HG02610 (cell line): ENCODE results near the gene KIAA1614.

ENCODE experiments used
- ATAC-seq: cut with Tn5 transposase; IDR thresholded peaks from one replicate; pipeline ENCODE4 v1.9.1; 2021; ENCODE audit warnings: mild to moderate bottlenecking, moderate library complexity; ENCODE audit not compliant: unreplicated experiment

KIAA1614 gene

GRCh38 chr1:180939073-180939710 lies 26.5 kb downstream of the KIAA1614 start:
- ATAC-seq: no peak

GRCh38 chr1:180939711-180940103 lies 27.0 kb downstream of the KIAA1614 start:
- no peak for ATAC-seq

GRCh38 chr1:180940445-180940844 lies 27.7 kb downstream of the KIAA1614 start:
- no peak for ATAC-seq

DNA sequence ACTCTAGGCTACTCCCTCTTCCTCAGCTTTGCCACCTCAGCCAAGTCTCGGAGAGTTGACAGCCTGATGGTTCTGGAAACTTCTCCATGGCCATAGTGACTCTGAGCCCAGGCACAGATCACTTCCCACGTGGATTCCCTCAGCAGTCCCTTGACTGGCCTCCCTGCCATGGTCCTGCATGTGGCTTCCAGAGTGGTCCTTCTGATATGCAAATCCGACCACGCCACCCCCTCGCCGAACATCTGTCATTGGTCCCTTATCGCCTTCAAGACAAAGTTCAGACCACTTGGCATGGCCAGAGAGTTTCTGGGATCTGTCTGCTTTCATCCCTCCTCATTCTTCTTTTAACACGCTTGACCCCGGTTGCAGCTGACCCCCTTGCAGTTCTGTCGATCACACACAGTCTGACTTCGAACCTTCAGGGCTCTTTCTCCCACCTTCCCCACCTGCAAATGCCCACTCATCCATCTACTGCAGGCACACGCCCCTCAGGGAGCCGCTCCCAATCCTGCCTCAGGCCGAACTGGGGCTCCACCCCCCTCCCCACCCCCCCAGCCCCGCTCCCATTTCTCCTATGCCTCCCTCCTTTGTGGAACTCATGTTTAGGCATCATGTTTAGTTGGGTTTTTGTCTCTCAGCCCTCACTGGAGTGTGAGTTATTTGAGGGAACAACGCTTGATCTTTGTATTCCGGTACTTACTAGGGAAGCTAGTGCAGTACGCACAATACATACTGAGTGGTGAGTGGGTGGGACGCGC lies 29.0 kb downstream of the KIAA1614 start:
- no peak for ATAC-seq

DNA sequence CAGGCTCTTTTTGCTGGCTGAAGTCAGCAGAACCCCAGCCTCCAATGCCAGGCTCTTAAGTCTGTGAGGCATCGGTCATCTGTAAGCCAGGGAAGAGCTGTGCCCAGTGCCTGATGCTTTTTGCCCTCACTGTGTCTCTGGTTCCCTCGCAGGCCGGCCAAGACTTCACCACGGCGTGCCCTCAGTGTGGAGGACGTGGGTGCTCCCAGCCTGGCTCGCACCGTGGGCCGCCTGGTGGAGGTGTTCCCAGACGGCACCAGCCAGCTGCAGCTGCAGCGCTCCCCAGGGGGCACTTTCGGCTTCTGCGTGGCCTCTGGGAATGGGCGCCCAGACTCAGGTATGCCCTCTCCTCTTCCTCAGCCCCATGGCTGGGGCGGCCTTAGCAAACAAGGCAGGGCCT lies 32.5 kb downstream of the KIAA1614 start:
- no peak for ATAC-seq

DNA sequence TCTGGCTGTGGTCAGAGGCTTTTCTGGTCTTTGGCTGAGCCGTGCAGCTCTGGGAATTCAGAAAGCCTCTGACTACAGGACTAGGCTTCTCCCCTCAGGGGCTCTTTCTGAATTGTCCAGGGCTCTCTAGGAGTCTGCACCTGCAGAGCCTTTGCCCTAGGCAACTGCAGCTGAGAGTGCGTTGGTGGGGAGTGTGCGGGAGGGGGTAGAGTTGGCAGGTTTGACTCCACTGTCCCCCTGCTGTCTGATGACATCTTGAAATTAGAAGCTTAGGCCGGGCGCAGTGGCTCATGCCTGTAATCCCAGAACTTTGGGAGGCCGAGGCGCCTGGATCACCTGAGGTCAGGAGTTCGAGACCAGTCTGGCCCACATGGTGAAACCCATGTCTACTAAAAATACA lies 32.9 kb downstream of the KIAA1614 start:
- ATAC-seq: no peak

GRCh38 chr1:180946056-180946455 lies 33.4 kb downstream of the KIAA1614 start:
- ATAC-seq: no peak

- ATAC-seq: no peak
These were observed 34.1 kb downstream of the KIAA1614 start for GRCh38 chr1:180946541-180947498.

DNA sequence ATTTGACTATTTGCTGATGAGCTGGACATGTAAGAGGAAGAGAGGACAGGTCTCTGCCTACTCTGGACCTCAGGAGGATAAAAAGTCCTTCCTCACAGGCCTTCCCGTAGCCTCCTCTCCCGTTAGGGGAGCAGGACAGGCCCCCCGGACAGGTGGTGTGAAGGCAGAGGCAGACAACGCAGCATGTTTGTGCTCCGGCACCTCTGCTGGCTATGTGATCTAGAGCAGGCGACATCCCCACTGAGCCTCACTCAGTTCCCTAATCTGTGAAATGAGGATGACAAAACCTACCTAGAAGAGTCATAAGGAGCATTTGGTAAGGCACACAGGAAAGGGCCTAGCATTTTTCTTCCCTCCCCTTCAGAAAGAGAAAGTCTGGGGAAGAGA lies 34.8 kb downstream of the KIAA1614 start:
- ATAC-seq: no peak

DNA sequence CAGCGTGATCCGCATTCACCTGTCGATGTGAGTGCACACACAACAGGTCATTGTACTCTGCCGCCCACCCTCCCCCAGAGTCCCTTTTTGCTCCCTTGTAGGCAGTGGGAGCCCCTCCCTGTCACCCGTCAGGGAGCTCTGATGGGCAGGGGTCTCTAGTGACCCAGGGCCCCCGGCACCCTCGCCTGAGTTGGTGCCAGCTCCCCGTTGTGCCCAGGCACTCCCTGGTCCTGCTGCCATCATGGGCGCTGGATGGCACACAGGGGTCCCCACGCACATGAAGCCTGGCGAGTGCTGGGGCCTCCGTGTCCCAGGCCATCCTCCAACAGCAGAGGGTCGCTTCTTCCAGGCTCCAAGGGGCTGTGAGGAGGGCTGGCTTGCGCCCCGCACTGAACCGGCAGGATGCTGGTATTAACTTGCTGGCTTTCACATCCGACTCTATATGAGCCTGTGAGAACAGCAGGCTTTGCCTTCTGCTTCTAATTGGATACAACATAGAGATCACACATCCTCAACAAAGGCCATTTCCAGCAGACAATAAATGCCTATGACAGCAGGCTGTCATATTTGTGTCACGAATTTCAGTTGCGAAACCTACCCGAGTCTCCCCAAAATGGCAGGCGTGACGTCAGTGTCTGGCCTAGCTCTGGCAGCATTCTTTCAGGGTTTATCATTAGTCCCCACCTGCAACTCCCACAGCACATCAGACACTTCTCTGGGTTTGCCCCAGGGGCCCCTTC lies 35.4 kb downstream of the KIAA1614 start:
- no peak for ATAC-seq

DNA sequence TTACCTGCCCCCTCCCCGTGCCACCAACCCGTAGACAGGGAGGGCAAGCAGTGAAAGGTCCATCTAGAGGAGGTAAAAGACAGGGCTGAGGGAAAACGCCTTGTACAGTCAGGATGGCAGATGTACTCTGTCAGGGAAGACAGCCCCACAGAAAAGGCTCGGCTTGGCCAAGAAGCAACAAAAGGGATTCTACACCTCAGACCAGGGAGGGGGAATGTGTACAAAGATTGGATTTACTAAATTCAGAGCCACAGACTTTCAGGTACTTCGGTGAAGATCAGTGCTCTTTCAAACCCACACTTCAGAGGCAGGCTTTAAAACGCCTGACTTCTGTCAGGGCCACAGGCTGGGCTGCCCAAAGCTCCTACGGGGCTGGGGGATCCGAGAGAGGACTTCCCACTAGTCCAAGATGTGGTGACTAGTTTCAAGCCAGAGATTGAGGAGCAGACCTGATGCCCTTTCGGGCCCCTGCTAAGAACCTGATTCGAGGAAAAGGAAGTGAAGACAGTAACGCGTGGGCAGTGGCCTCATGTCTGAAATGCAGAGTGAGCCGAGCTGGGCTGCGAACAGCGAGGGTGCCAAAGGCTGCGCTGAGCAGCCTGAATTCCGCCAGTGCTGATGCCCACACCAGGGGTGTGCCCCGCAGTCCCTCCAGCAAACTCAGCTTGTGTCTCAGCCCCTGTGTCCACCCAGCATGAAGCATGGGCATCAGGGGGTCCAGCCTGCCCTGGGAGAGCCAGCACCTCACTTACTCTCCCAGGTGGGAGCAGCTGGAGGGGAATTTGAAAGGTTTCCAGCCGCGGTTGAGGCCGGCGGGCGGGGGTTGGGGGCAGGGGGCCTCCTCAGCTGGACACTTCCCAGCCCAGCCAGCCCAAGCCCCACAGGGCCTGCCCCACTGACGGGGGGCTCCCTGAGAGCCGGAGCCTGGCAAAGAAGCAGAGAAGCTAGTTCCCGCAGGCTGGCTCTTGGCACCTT lies 36.2 kb downstream of the KIAA1614 start:
- ATAC-seq: no peak

- ATAC-seq: no peak
These were observed 36.9 kb downstream of the KIAA1614 start for GRCh38 chr1:180949616-180950000.

- no peak for ATAC-seq
These were observed 37.6 kb downstream of the KIAA1614 start for GRCh38 chr1:180950321-180950720.

DNA sequence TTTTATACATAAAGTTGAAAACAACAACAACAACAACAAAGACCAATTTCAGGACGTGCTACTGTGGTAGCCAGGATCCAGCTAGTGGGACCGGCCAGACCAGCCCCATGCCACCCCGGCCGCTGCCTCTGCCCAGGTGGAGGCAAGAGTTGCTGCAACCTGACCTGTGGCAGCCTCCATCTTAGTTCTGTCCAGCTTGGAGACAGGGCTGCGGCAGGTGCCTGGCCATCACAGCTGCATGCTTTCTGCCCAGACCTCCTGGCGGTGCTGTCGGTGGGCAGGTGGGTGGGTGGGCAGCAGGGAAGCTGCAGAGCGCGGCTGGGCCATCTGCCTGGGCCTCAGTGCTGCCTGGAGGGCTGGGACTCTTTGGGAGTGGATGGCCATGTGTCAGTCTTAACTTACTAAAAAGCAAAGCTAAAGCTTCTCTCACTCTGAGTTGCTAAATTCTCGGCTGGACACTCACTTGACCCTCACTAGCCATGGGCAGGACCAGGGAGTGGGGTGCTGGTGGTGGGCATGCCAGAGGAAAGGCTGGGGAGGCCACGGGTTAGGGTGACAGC lies 38.6 kb downstream of the KIAA1614 start:
- no peak for ATAC-seq

GRCh38 chr1:180951836-180952656 lies 39.3 kb downstream of the KIAA1614 start:
- ATAC-seq: no peak

DNA sequence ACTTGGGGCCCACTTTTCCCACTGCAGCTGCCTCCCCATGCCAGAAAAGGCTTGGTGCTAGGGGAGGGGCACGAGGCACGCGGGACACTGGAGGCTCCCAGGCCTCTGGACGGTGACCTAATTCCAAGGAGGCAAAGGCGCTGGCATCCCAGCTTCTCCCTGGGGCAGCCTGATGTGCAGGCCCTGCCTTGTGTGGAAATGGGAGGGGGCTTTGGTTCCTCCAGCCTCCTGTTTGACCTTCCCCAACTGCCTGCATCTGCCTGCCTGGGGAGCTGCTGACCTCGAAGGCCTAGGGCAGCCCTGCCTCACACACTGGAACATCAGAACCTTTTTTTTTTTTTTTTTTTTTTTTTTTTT lies 39.9 kb downstream of the KIAA1614 start:
- ATAC-seq: no peak

DNA sequence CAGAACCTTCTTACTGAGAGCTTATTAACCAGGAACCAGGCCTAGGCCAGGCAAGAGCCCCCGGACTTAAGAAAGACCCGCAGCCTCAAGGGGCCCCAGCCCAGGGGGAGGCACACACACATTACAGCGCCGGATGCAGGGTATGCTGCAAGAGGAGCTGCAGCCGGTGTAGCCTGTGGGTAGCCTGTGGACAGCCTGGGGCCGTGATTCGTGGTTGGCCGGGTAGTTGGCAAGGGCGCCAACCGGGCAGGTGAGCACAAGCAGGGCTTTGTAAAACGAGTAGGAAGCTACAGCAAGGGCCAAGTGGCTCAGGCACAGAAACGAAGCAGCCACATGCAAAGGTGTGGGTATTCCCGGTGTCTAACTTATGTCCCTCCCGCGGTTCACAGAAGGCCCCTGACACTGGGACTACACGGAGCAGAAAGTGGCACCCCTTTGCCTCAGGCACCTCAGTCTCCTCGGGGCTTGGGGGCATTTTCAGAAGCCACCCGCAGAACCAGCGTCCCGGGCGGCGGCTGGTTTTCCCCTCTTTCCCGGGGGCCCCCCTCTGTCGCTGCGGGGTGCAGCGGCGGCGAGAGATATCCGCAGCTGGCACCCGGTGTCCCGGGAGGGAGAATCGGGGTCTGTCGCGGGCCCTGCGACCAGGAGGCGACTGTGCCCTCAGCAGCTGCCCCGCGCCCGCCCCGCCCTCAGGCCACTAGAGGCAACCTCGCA lies 40.8 kb downstream of the KIAA1614 start:
- ATAC-seq: peak; percentile 39
